B cell (primary cell): ENCODE data around the gene GNG7. TPM values are rescaled to one million over a fixed set of nuclear protein-coding genes. Genes with fewer than 3 reads are reported as not detected.

Experiments used
- ATAC-seq: fragments of 200-7000 bp; cut with Tn5 transposase; one replicate; pipeline ENCODE4 v1.10.0; 2021; ENCODE audit warnings: low read depth, mild to moderate bottlenecking, moderate number of reproducible peaks, moderate library complexity
- CTCF ChIA-PET: fragments of 350-600 bp; sonication (Branson Sonifier 250); formaldehyde crosslinking; loops from one replicate; lab custom pipeline; 2021; ENCODE audit warnings: antibody characterized with exemption, inconsistent platforms; lab: Charles Lee
- POLR2A ChIA-PET: fragments of 350-600 bp; sonication (Branson Sonifier 250); formaldehyde crosslinking; loops from one replicate; lab custom pipeline; 2021; ENCODE audit warnings: antibody characterized with exemption; lab: Charles Lee
- DNase-seq: peaks from one replicate; pipeline ENCODE4 v3.0.0; 2013
- H2AFZ ChIP-seq: 2 replicates; pipeline ENCODE4 v1.6.1; 2012; ENCODE audit warnings: mild to moderate bottlenecking, low read depth, low read length; ENCODE audit not compliant: insufficient read depth, poor library complexity, severe bottlenecking
- H3K27ac ChIP-seq, 2 donors: 1 replicate in 1 of 2; 2 replicates in 1 of 2; pipeline ENCODE4 v1.5.1; 2012 to 2013; ENCODE audit warnings: low read length in 2 of 2, mild to moderate bottlenecking in 2 of 2, moderate library complexity in 1 of 2
- H3K27me3 ChIP-seq, 4 experiments: fragments of 200-600 bp in 1 of 4; sonication (generic) in 1 of 4; replicated peaks in 1 of 4; 1 replicate in 2 of 4; 2 replicates in 2 of 4; pipeline versions ENCODE4 v1.6.1 to v1.7.0; 2013 to 2016; ENCODE audit warnings: low read length in 3 of 4, mild to moderate bottlenecking in 2 of 4, mixed read lengths in 1 of 4, moderate library complexity in 1 of 4; ENCODE audit not compliant: insufficient read depth in 4 of 4, control insufficient read depth in 3 of 4; ENCODE audit errors: control extremely low read depth in 1 of 4
- H3K36me3 ChIP-seq, 2 experiments: replicated peaks in 1 of 2; 1 replicate in 1 of 2; 2 replicates in 1 of 2; pipeline versions ENCODE4 v1.6.1 to v1.7.1; 2013; ENCODE audit warnings: low read length in 1 of 2; ENCODE audit not compliant: insufficient read depth in 2 of 2, control insufficient read depth in 1 of 2; ENCODE audit errors: control extremely low read depth in 1 of 2, extremely low read depth in 1 of 2
- H3K4me1 ChIP-seq, 2 donors: fragments of 200-600 bp in 1 of 2; sonication (generic) in 1 of 2; 1 replicate in 1 of 2; 2 replicates in 1 of 2; pipeline versions ENCODE4 v1.5.1 to v1.6.1; 2013 to 2017; ENCODE audit warnings: low read length in 2 of 2; ENCODE audit not compliant: control insufficient read depth in 2 of 2, insufficient read depth in 2 of 2
- H3K4me2 ChIP-seq: replicated peaks from 2 replicates; pipeline ENCODE3; 2012; ENCODE audit warnings: mild to moderate bottlenecking, low read depth, low read length; ENCODE audit not compliant: poor library complexity, severe bottlenecking
- H3K4me3 ChIP-seq, 5 experiments: fragments of 200-600 bp in 1 of 5; sonication (generic) in 1 of 5; 1 replicate in 3 of 5; 2 replicates in 2 of 5; pipeline versions ENCODE4 v1.5.1 to v1.7.0; 2011 to 2016; ENCODE audit warnings: low read length in 4 of 5, mild to moderate bottlenecking in 4 of 5, low read depth in 2 of 5, control low read depth in 1 of 5, moderate library complexity in 1 of 5; ENCODE audit not compliant: insufficient read depth in 1 of 5; ENCODE audit errors: control extremely low read depth in 1 of 5, extremely low read depth in 1 of 5
- H3K79me2 ChIP-seq: fragments of 200-600 bp; sonication (generic); one replicate; pipeline ENCODE4 v1.6.0; 2016; ENCODE audit warnings: low read length; ENCODE audit not compliant: control insufficient read depth, insufficient read depth
- H3K9ac ChIP-seq: fragments of 200-600 bp; sonication (generic); 2 replicates; pipeline ENCODE4 v1.6.1; 2017; ENCODE audit warnings: mild to moderate bottlenecking, low read length, moderate library complexity
- H3K9me3 ChIP-seq, 3 donors: one replicate each; pipeline versions ENCODE4 v1.6.1 to v1.7.1; 2013; ENCODE audit warnings: low read length in 2 of 3; ENCODE audit not compliant: control insufficient read depth in 2 of 3, insufficient read depth in 1 of 3; ENCODE audit errors: control extremely low read depth in 1 of 3
- H4K20me1 ChIP-seq: 2 replicates; pipeline ENCODE4 v1.6.0; 2012; ENCODE audit warnings: mild to moderate bottlenecking, low read length; ENCODE audit not compliant: insufficient read depth, control insufficient read depth, poor library complexity, severe bottlenecking
- H3K27ac Mint-ChIP-seq: one replicate; pipeline ENCODE4 v1.8.0; 2021; ENCODE audit warnings: mixed read lengths
- H3K27me3 Mint-ChIP-seq: one replicate; pipeline ENCODE4 v1.8.0; 2021; ENCODE audit warnings: mixed read lengths
- H3K4me1 Mint-ChIP-seq: one replicate; pipeline ENCODE4 v1.8.0; 2021; ENCODE audit warnings: mixed read lengths
- H3K4me3 Mint-ChIP-seq: one replicate; pipeline ENCODE4 v1.8.0; 2021; ENCODE audit warnings: mixed read lengths
- H3K9me3 Mint-ChIP-seq: one replicate; pipeline ENCODE4 v1.8.0; 2022; ENCODE audit warnings: mixed read lengths; ENCODE audit not compliant: insufficient read depth
- EZH2 ChIP-seq: IDR thresholded peaks from 2 replicates; pipeline ENCODE4 v1.6.1; 2012; ENCODE audit warnings: borderline replicate concordance, low read depth, mild to moderate bottlenecking, moderate library complexity, low read length; ENCODE audit not compliant: insufficient read depth, poor library complexity, severe bottlenecking
- WGBS: methylation state at CpG from one replicate; pipeline ENCODE4 v1.1.5; 2013; ENCODE audit warnings: missing lambda C conversion rate; ENCODE audit not compliant: insufficient coverage; 5-methylcytosine and 5-hydroxymethylcytosine counted together
- intact Hi-C: fragments of 100-400 bp; cut with micrococcal nuclease; formaldehyde crosslinking; loops from one replicate; pipeline ENCODE4 v1.10.0; 2022
- polyA plus RNA-seq: library from polyadenylated mRNA; depleted of rRNA; stranded (reverse); fragments of >200 nt; gene quantifications from 2 replicates; pipeline ENCODE4 v1.2.3, GENCODE V29; 2012
- total RNA-seq, 2 donors: library from RNA; stranded (reverse); fragments of 120-200 nt in 1 of 2; gene quantifications; 1 replicate in 1 of 2; 2 replicates in 1 of 2; pipeline versions ENCODE4 v1.2.3 to v1.2.4, GENCODE V29; 2013 to 2022
- TF ChIP-seq, protein P1 (sequence below): fragments of 200-600 bp; IDR thresholded peaks from one replicate; pipeline ENCODE4 v1.8.0; 2022; ENCODE audit warnings: antibody characterized with exemption, mild to moderate bottlenecking

GNG7 gene
- total and polyA plus RNA-seq, 2 donors (not counting 1 experiment from before 2014, with no cell fraction given), result 76.3 to 153 TPM

GRCh38 chr19:2722541-2723344 is 20.2 kb upstream of the GNG7 start:
- H3K9ac ChIP-seq, result no peak overlapping the region
- H3K36me3 ChIP-seq, result no peaks in the 10 kb centered on the region
- H3K9me3 ChIP-seq, result peaks cover 0 to 5% (median 0%) of the 10 kb centered on the region in 3 donors
- H3K27me3 ChIP-seq, result peaks cover 0 to 17% (median 8%) of the 10 kb centered on the region in 4 experiments
- H3K4me3 ChIP-seq, result no peak overlapping the region
- no peak overlapping the region for H3K27ac ChIP-seq
- intact Hi-C loops, result no loop called here
- peaks cover 6% of the 10 kb centered on the region for H3K79me2 ChIP-seq
- Mint-ChIP-seq H3K4me1 (peaks cover 35% of the 10 kb centered on the region), H3K27me3 (peaks cover 4% of the 10 kb centered on the region), H3K27ac (no peak overlapping the region), H3K4me3 (peak overlapping the region; percentile 84), H3K9me3 (no peaks in the 10 kb centered on the region)
- DNase-seq (peak; percentile 51), ATAC-seq (no peak)
- H2AFZ ChIP-seq, result no peak overlapping the region
- H3K4me1 ChIP-seq, result peaks cover 44 to 56% of the 10 kb centered on the region in 2 donors
- POLR2A ChIA-PET, result interaction anchor here (1.5 kb wide), 1 partner anchor 24 kb away, joined by 5 read pairs; no protein-coding TSS in a partner anchor
- peak overlapping the region; percentile 96 for H3K4me2 ChIP-seq
- H4K20me1 ChIP-seq, result peaks cover 8% of the 10 kb centered on the region
- 73% methylated on average over 28 of the region's 28 CpGs for WGBS
- TF ChIP-seq EZH2, result no peak
- TF ChIP-seq, protein P1, sequence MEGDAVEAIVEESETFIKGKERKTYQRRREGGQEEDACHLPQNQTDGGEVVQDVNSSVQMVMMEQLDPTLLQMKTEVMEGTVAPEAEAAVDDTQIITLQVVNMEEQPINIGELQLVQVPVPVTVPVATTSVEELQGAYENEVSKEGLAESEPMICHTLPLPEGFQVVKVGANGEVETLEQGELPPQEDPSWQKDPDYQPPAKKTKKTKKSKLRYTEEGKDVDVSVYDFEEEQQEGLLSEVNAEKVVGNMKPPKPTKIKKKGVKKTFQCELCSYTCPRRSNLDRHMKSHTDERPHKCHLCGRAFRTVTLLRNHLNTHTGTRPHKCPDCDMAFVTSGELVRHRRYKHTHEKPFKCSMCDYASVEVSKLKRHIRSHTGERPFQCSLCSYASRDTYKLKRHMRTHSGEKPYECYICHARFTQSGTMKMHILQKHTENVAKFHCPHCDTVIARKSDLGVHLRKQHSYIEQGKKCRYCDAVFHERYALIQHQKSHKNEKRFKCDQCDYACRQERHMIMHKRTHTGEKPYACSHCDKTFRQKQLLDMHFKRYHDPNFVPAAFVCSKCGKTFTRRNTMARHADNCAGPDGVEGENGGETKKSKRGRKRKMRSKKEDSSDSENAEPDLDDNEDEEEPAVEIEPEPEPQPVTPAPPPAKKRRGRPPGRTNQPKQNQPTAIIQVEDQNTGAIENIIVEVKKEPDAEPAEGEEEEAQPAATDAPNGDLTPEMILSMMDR, result no peak
- CTCF ChIA-PET, result interaction anchor here (1.0 to 1.1 kb wide), 2 partner anchors 24 to 75 kb away, joined by 3 to 4 read pairs; no protein-coding TSS in a partner anchor
